ENCODE measurements around the gene KRT79.

DNA sequence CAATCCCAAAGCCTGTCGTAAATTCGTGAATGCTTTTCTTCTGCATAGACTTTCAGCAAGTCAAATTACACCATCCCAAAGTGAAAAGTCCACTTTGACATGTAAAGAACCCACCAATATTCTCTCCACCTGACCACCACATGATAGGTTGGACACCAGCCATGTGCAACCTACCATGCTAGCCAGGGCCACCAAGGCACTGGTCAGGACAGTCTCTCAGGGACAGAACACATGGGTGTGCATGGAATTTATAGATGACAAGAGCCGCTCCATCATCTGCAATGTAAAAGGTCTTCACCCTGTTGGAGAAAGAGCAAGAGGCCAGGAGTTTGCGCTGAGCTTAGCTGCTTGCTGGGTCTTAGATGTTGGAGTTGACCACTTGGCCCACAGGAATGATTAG, 51.6 kb downstream of the KRT79 start:
- TF ChIP-seq, protein P1, sequence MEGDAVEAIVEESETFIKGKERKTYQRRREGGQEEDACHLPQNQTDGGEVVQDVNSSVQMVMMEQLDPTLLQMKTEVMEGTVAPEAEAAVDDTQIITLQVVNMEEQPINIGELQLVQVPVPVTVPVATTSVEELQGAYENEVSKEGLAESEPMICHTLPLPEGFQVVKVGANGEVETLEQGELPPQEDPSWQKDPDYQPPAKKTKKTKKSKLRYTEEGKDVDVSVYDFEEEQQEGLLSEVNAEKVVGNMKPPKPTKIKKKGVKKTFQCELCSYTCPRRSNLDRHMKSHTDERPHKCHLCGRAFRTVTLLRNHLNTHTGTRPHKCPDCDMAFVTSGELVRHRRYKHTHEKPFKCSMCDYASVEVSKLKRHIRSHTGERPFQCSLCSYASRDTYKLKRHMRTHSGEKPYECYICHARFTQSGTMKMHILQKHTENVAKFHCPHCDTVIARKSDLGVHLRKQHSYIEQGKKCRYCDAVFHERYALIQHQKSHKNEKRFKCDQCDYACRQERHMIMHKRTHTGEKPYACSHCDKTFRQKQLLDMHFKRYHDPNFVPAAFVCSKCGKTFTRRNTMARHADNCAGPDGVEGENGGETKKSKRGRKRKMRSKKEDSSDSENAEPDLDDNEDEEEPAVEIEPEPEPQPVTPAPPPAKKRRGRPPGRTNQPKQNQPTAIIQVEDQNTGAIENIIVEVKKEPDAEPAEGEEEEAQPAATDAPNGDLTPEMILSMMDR (IDR thresholded peaks at IDR 0.05; ENCODE audit: low read depth, low read length, poor library complexity, severe bottlenecking), result no peak
- no peak for TF ChIP-seq EZH2phosphoT487 (IDR thresholded peaks at IDR 0.05; ENCODE audit: borderline replicate concordance, low read length)

Data from DOHH2 (cell line).